SK-N-SH (cell line): ENCODE data around the gene HARS2. TPM values are rescaled to one million over a fixed set of nuclear protein-coding genes. Genes with fewer than 3 reads are reported as not detected.

Experiments used
- CTCF ChIA-PET: fragments of 300-600, 350-600 bp; formaldehyde crosslinking; extraction: SDS; loops from one replicate; lab custom pipeline; 2021; lab: Yijun Ruan, JAX
- POLR2A ChIA-PET: fragments of 350-600 bp; sonication (Branson Sonifier 250); formaldehyde crosslinking; extraction: SDS; loops from one replicate; lab custom pipeline; 2020; ENCODE audit warnings: antibody characterized with exemption, inconsistent platforms; lab: Yijun Ruan, JAX
- DNase-seq: peaks from one replicate; pipeline ENCODE4 v3.0.0; 2012
- H2AFZ ChIP-seq: fragments of 200-600 bp; sonication (generic); 2 replicates; pipeline ENCODE4 v1.8.1; 2016; ENCODE audit warnings: antibody characterized with exemption, mild to moderate bottlenecking, low read depth
- H3F3A ChIP-seq: fragments of 200-600 bp; sonication (generic); replicated peaks from 2 replicates; pipeline ENCODE3; 2016; ENCODE audit warnings: antibody characterized with exemption, mild to moderate bottlenecking; ENCODE audit not compliant: insufficient read depth
- H3K27ac ChIP-seq, 2 experiments: fragments of 200-500 bp in 1 of 2; fragments of 200-600 bp in 1 of 2; sonication (Bioruptor generic) in 1 of 2; sonication (generic), shearing (Covaris generic) in 1 of 2; 2 replicates each; pipeline versions ENCODE4 v1.5.1 to v1.6.1; 2014 to 2016; ENCODE audit warnings: low read depth in 2 of 2, inconsistent platforms in 1 of 2, low read length in 1 of 2, mild to moderate bottlenecking in 1 of 2, mixed read lengths in 1 of 2
- H3K27me3 ChIP-seq: fragments of 200-600 bp; sonication (generic), shearing (Covaris generic); 2 replicates; pipeline ENCODE4 v1.6.1; 2016; ENCODE audit warnings: mixed run types; ENCODE audit not compliant: insufficient read depth
- H3K36me3 ChIP-seq, 2 experiments: fragments of 200-500 bp in 1 of 2; fragments of 200-600 bp in 1 of 2; sonication (Bioruptor generic) in 1 of 2; sonication (generic) in 1 of 2; replicated peaks in 1 of 2; 2 replicates each; pipeline versions ENCODE3 to v1.5.1; 2014 to 2016; ENCODE audit warnings: low read length in 1 of 2, mild to moderate bottlenecking in 1 of 2; ENCODE audit not compliant: insufficient read depth in 2 of 2, control insufficient read depth in 1 of 2
- H3K4me1 ChIP-seq, 2 experiments: fragments of 200-500 bp in 1 of 2; fragments of 200-600 bp in 1 of 2; sonication (Bioruptor generic) in 1 of 2; sonication (generic), shearing (Covaris generic) in 1 of 2; 2 replicates each; pipeline versions ENCODE4 v1.5.1 to v1.6.1; 2014 to 2016; ENCODE audit warnings: low read depth in 1 of 2, low read length in 1 of 2, mixed run types in 1 of 2; ENCODE audit not compliant: insufficient read depth in 2 of 2, control insufficient read depth in 1 of 2
- H3K4me2 ChIP-seq: fragments of 200-600 bp; sonication (generic), shearing (Covaris generic); 2 replicates; pipeline ENCODE4 v1.6.1; 2017; ENCODE audit warnings: mixed run types
- H3K4me3 ChIP-seq, 2 experiments: fragments of 200-500 bp in 1 of 2; fragments of 200-600 bp in 1 of 2; sonication (Bioruptor generic) in 1 of 2; sonication (generic), shearing (Covaris generic) in 1 of 2; 2 replicates each; pipeline versions ENCODE4 v1.5.1 to v1.8.1; 2014 to 2016; ENCODE audit warnings: low read depth in 2 of 2, inconsistent platforms in 1 of 2, low read length in 1 of 2, mild to moderate bottlenecking in 1 of 2, mixed read lengths in 1 of 2, moderate library complexity in 1 of 2
- H3K79me2 ChIP-seq: fragments of 200-600 bp; sonication (generic); 2 replicates; pipeline ENCODE4 v1.8.1; 2017; ENCODE audit warnings: mild to moderate bottlenecking; ENCODE audit not compliant: insufficient read depth
- H3K9ac ChIP-seq: fragments of 200-600 bp; sonication (generic); 2 replicates; pipeline ENCODE4 v1.6.1; 2017; ENCODE audit warnings: mixed run types
- H3K9me2 ChIP-seq: fragments of 200-600 bp; sonication (generic); 2 replicates; pipeline ENCODE4 v1.6.1; 2017; ENCODE audit warnings: mixed run types
- H3K9me3 ChIP-seq: fragments of 200-600 bp; sonication (generic); 2 replicates; pipeline ENCODE4 v1.6.1; 2017; ENCODE audit warnings: mixed run types, mild to moderate bottlenecking, moderate library complexity
- H4K20me1 ChIP-seq: fragments of 200-600 bp; sonication (generic); 2 replicates; pipeline ENCODE4 v1.6.1; 2017; ENCODE audit warnings: mild to moderate bottlenecking, mixed run types; ENCODE audit not compliant: insufficient read depth
- CHD2 ChIP-seq: fragments of 150-350 bp; IDR thresholded peaks from 2 replicates; pipeline ENCODE4 v1.6.1; 2018; ENCODE audit warnings: low read length; ENCODE audit not compliant: partially characterized antibody
- ELF1 ChIP-seq: IDR thresholded peaks from 2 replicates; pipeline ENCODE4 v1.4.0; 2012
- EP300 ChIP-seq, 2 experiments: IDR thresholded peaks; 2 replicates each; pipeline versions ENCODE4 v1.4.0 to v1.6.1; 2012; ENCODE audit warnings: borderline replicate concordance in 1 of 2, low read depth in 1 of 2, low read length in 1 of 2
- EZH2phosphoT487 ChIP-seq: fragments of 200-600 bp; sonication (generic); IDR thresholded peaks from 2 replicates; pipeline ENCODE4 v1.6.1; 2017; ENCODE audit warnings: low read depth, mixed run types, mild to moderate bottlenecking, antibody characterized with exemption, moderate library complexity, borderline replicate concordance
- FOSL2 ChIP-seq: IDR thresholded peaks from 2 replicates; pipeline ENCODE4 v1.4.0; 2012; ENCODE audit warnings: low read depth, mild to moderate bottlenecking, moderate library complexity, borderline replicate concordance
- FOXJ3 ChIP-seq: sonication (generic); formaldehyde crosslinking; IDR thresholded peaks from 2 replicates; pipeline ENCODE4 v1.5.1; 2020; ENCODE audit warnings: mild to moderate bottlenecking, missing genetic modification reagents
- FOXM1 ChIP-seq: IDR thresholded peaks from 2 replicates; pipeline ENCODE4 v1.4.0; 2012; ENCODE audit warnings: low read depth, mild to moderate bottlenecking
- GABPA ChIP-seq: IDR thresholded peaks from 2 replicates; pipeline ENCODE4 v1.4.0; 2012; ENCODE audit warnings: low read depth, mild to moderate bottlenecking
- JUND ChIP-seq: IDR thresholded peaks from 2 replicates; pipeline ENCODE4 v1.4.0; 2012
- MEF2A ChIP-seq: IDR thresholded peaks from 2 replicates; pipeline ENCODE4 v1.4.0; 2012; ENCODE audit warnings: low read depth, borderline replicate concordance
- NFIC ChIP-seq: IDR thresholded peaks from 2 replicates; pipeline ENCODE4 v1.4.0; 2012; ENCODE audit warnings: borderline replicate concordance
- NRF1 ChIP-seq: IDR thresholded peaks from 2 replicates; pipeline ENCODE4 v1.6.1; 2012; ENCODE audit warnings: low read depth, mild to moderate bottlenecking, low read length
- POLR2AphosphoS5 ChIP-seq: IDR thresholded peaks from 2 replicates; pipeline ENCODE4 v1.6.1; 2012; ENCODE audit warnings: low read depth, low read length
- RAD21 ChIP-seq: IDR thresholded peaks from 2 replicates; pipeline ENCODE4 v1.6.1; 2012; ENCODE audit warnings: mild to moderate bottlenecking, low read length
- RCOR1 ChIP-seq: fragments of 150-350 bp; IDR thresholded peaks from 2 replicates; pipeline ENCODE4 v1.6.1; 2017; ENCODE audit warnings: antibody characterized with exemption, low read length
- RFX5 ChIP-seq: IDR thresholded peaks from 2 replicates; pipeline ENCODE4 v1.6.1; 2012; ENCODE audit warnings: mild to moderate bottlenecking, improper control_type of control experiment, low read length
- RXRA ChIP-seq: IDR thresholded peaks from 2 replicates; pipeline ENCODE4 v1.4.0; 2012; ENCODE audit warnings: low read depth, mild to moderate bottlenecking, borderline replicate concordance
- SIN3A ChIP-seq: IDR thresholded peaks from 2 replicates; pipeline ENCODE4 v1.6.1; 2012; ENCODE audit warnings: low read depth, mild to moderate bottlenecking, low read length, moderate library complexity, borderline replicate concordance
- SMC3 ChIP-seq: IDR thresholded peaks from 2 replicates; pipeline ENCODE4 v1.6.1; 2012; ENCODE audit warnings: low read depth, low read length, improper control_type of control experiment
- TAF1 ChIP-seq: IDR thresholded peaks from 2 replicates; pipeline ENCODE4 v1.6.1; 2012; ENCODE audit warnings: low read depth, mild to moderate bottlenecking, low read length, moderate library complexity, borderline replicate concordance
- TCF12 ChIP-seq: IDR thresholded peaks from 2 replicates; pipeline ENCODE4 v1.4.0; 2012
- TEAD4 ChIP-seq: IDR thresholded peaks from 2 replicates; pipeline ENCODE4 v1.4.0; 2012; ENCODE audit warnings: mild to moderate bottlenecking, borderline replicate concordance; ENCODE audit not compliant: insufficient read depth
- WGBS: methylation state at CpG from one replicate; pipeline ENCODE4 v1.1.6; 2017; ENCODE audit warnings: low lambda C conversion rate; 5-methylcytosine and 5-hydroxymethylcytosine counted together
- polyA plus RNA-seq, 3 experiments: library from polyadenylated mRNA; depleted of rRNA; stranded (reverse); fragments of >200 nt; gene quantifications; 2 replicates each; pipeline ENCODE4 v1.2.3, GENCODE V29; 2012
- TF ChIP-seq, protein P1 (sequence below): fragments of 150-350 bp; IDR thresholded peaks from 2 replicates; pipeline ENCODE4 v1.6.1; 2017; ENCODE audit warnings: antibody characterized with exemption, low read length, low read depth, borderline replicate concordance
- TF ChIP-seq, protein P2 (sequence below): IDR thresholded peaks from 2 replicates; pipeline ENCODE4; 2012
- TF ChIP-seq, protein P3 (sequence below): IDR thresholded peaks from 2 replicates; pipeline ENCODE4 v1.6.1; 2012; ENCODE audit warnings: mild to moderate bottlenecking, low read depth, low read length, moderate library complexity
- TF ChIP-seq, protein P4 (sequence below): fragments of 150-350 bp; IDR thresholded peaks from 2 replicates; pipeline ENCODE4 v1.6.1; 2016; ENCODE audit warnings: mild to moderate bottlenecking, low read depth, low read length
- TF ChIP-seq, protein P5 (sequence below): IDR thresholded peaks from 2 replicates; pipeline ENCODE4 v1.4.0; 2012; ENCODE audit warnings: low read depth

The HARS2 gene
- polyA plus RNA-seq, 1 of the 3 experiments (the other 2 are of a cell fraction), result 40.8 TPM

DNA sequence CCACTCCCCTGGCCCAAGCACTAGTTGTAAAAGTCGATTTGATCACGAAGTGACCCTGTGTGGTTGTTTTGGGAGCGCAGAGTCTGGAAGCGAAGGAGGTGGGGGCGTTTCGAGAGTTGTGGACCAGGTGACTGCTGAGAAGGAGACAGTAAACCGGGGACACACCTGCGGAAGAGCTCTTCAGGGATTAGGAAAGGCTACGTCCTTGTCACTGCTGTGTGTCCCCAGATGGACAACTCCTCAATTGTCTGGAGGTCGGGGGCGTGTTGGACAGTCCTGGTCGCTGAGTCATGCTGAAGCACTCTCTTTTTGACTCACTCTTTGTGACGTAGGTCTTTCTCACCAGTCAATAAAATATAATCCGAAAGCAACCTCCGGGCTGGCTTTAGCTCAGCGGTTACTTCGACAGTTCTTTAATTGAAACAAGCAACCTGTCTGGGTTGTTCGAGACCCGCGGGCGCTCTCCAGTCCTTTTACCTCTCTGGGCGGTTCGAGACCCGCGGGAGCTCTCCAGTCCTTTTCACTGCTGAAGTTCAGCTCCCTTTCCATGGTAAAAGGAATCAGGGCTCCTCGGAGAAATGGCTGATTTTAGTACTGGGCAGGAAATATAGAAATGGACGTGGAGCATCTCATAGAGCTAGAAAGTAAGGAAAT, 19.8 kb downstream of the HARS2 start:
- Histone ChIP-seq H3K9me3 (no peaks in the 10 kb centered on the region), H3K4me1 (peaks cover 0 to 3% of the 10 kb centered on the region in 2 experiments; a peak in 1 of 4 replicates), H3K9me2 (no peaks in the 10 kb centered on the region), H3K4me2 (peak overlapping the region; percentile 39; the same call in 1 of the 2 replicates), H3F3A (peaks cover 26% of the 10 kb centered on the region), H3K36me3 (peaks cover 7 to 14% of the 10 kb centered on the region in 2 experiments), H3K9ac (peak overlapping the region; percentile 46; the same call in 1 of the 2 replicates), H2AFZ (peak overlapping the region; percentile 66), H4K20me1 (no peaks in the 10 kb centered on the region), H3K27me3 (no peaks in the 10 kb centered on the region), H3K4me3 (peak overlapping the region; percentile 2 to 31; a peak in 1 of 4 replicates), H3K79me2 (no peaks in the 10 kb centered on the region), H3K27ac (peak overlapping the region in 1 of 2 experiments; percentile 60; a peak in 2 of 4 replicates)
- ChIA-PET POLR2A (interaction anchor here (0.9 kb wide), 1 partner anchor 10 kb away, joined by 3 read pairs; no protein-coding TSS in a partner anchor), CTCF (interaction anchor here (1.5 to 1.9 kb wide), 3 partner anchors 9 to 359 kb away, joined by 3 to 8 read pairs (median 4); no protein-coding TSS in a partner anchor)
- 22% methylated on average over 24 of the region's 27 CpGs for WGBS
- peak; percentile 14 for DNase-seq
- TF ChIP-seq GABPA (no peak; the same call in 1 of the 2 replicates), FOXJ3 (CRISPR knock-in tag) (no peak), JUND (peak; percentile 79), RAD21 (no peak), FOSL2 (peak; percentile 93), EP300 (IDR thresholded peaks at IDR 0.05; ENCODE audit: borderline replicate concordance in 1 of 2, low read depth in 1 of 2, low read length in 1 of 2) (peak in 1 of 2 experiments; percentile 22; a peak in 1 of 4 replicates), POLR2AphosphoS5 (peak; percentile 22; the same call in 1 of the 2 replicates), EZH2phosphoT487 (no peak), RXRA (no peak), SIN3A (peak; percentile 21; the same call in 1 of the 2 replicates), MEF2A (no peak), TEAD4 (peak; percentile 94), FOXM1 (no peak), NFIC (no peak), ELF1 (no peak), TCF12 (no peak), RCOR1 (no peak), NRF1 (no peak), SMC3 (no peak), RFX5 (no peak), CHD2 (no peak), TAF1 (0 out of 2 replicates have a peak, but pooled peaks have one; percentile 38)
- TF ChIP-seq, protein P1, sequence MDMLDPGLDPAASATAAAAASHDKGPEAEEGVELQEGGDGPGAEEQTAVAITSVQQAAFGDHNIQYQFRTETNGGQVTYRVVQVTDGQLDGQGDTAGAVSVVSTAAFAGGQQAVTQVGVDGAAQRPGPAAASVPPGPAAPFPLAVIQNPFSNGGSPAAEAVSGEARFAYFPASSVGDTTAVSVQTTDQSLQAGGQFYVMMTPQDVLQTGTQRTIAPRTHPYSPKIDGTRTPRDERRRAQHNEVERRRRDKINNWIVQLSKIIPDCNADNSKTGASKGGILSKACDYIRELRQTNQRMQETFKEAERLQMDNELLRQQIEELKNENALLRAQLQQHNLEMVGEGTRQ, result no peak
- TF ChIP-seq, protein P2, sequence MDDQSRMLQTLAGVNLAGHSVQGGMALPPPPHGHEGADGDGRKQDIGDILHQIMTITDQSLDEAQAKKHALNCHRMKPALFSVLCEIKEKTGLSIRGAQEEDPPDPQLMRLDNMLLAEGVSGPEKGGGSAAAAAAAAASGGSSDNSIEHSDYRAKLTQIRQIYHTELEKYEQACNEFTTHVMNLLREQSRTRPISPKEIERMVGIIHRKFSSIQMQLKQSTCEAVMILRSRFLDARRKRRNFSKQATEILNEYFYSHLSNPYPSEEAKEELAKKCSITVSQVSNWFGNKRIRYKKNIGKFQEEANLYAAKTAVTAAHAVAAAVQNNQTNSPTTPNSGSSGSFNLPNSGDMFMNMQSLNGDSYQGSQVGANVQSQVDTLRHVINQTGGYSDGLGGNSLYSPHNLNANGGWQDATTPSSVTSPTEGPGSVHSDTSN, result peak; percentile 40; the same call in 1 of the 2 replicates
- TF ChIP-seq, protein P3, sequence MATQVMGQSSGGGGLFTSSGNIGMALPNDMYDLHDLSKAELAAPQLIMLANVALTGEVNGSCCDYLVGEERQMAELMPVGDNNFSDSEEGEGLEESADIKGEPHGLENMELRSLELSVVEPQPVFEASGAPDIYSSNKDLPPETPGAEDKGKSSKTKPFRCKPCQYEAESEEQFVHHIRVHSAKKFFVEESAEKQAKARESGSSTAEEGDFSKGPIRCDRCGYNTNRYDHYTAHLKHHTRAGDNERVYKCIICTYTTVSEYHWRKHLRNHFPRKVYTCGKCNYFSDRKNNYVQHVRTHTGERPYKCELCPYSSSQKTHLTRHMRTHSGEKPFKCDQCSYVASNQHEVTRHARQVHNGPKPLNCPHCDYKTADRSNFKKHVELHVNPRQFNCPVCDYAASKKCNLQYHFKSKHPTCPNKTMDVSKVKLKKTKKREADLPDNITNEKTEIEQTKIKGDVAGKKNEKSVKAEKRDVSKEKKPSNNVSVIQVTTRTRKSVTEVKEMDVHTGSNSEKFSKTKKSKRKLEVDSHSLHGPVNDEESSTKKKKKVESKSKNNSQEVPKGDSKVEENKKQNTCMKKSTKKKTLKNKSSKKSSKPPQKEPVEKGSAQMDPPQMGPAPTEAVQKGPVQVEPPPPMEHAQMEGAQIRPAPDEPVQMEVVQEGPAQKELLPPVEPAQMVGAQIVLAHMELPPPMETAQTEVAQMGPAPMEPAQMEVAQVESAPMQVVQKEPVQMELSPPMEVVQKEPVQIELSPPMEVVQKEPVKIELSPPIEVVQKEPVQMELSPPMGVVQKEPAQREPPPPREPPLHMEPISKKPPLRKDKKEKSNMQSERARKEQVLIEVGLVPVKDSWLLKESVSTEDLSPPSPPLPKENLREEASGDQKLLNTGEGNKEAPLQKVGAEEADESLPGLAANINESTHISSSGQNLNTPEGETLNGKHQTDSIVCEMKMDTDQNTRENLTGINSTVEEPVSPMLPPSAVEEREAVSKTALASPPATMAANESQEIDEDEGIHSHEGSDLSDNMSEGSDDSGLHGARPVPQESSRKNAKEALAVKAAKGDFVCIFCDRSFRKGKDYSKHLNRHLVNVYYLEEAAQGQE, result peak; percentile 98
- TF ChIP-seq, protein P4, sequence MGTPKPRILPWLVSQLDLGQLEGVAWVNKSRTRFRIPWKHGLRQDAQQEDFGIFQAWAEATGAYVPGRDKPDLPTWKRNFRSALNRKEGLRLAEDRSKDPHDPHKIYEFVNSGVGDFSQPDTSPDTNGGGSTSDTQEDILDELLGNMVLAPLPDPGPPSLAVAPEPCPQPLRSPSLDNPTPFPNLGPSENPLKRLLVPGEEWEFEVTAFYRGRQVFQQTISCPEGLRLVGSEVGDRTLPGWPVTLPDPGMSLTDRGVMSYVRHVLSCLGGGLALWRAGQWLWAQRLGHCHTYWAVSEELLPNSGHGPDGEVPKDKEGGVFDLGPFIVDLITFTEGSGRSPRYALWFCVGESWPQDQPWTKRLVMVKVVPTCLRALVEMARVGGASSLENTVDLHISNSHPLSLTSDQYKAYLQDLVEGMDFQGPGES, result no peak
- TF ChIP-seq, protein P5, sequence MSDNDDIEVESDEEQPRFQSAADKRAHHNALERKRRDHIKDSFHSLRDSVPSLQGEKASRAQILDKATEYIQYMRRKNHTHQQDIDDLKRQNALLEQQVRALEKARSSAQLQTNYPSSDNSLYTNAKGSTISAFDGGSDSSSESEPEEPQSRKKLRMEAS, result no peak
